ENCODE measurements around the gene KRT24. TPM values are rescaled to one million over a fixed set of nuclear protein-coding genes. Genes with fewer than 3 reads are reported as not detected.

KRT24 gene
- total RNA-seq, 6 experiments from 2014 or later, result not detected

- Mint-ChIP-seq H3K4me1 (ENCODE audit: low read depth) (no peaks in the 10 kb centered on the region; the same call in 1 of the 2 replicates), H3K36me3 (ENCODE audit: low read depth) (no peaks in the 10 kb centered on the region), H3K4me3 (no peak within 1 kb of the TSS), H3K27ac (no peak within 1 kb of the TSS), H3K9me3 (no peaks in the 10 kb centered on the region), H3K27me3 (ENCODE audit: insufficient read depth) (peaks cover 61% of the 10 kb centered on the region)
- DNase-seq, result no peak
- TF ChIP-seq CTCF (IDR thresholded peaks at IDR 0.05), result no peak
Measured at GRCh38 chr17:40664582-40665333, 38.8 kb downstream of the KRT24 start, which contains the start of gene KRT222. Gene KRT222 (minus strand): TSS chr17:40665177. CDS start chr17:40665099, 78 bp downstream.

GRCh38 chr17:40663252-40663651 lies 40.3 kb downstream of the KRT24 start:
- Mint-ChIP-seq H3K36me3 (ENCODE audit: low read depth) (no peaks in the 10 kb centered on the region), H3K9me3 (no peaks in the 10 kb centered on the region), H3K4me3 (no peak overlapping the region), H3K4me1 (ENCODE audit: low read depth) (no peaks in the 10 kb centered on the region; the same call in 1 of the 2 replicates), H3K27ac (no peak overlapping the region), H3K27me3 (ENCODE audit: insufficient read depth) (peaks cover 54% of the 10 kb centered on the region)
- no peak for DNase-seq
- TF ChIP-seq CTCF (IDR thresholded peaks at IDR 0.05), result no peak

- H3K4me1 Mint-ChIP-seq (ENCODE audit: low read depth), result no peaks in the 10 kb centered on the region; the same call in 1 of the 2 replicates
- H3K9me3 Mint-ChIP-seq, result no peaks in the 10 kb centered on the region
- DNase-seq, result no peak
- no peak overlapping the region for H3K4me3 Mint-ChIP-seq
- peaks cover 38% of the 10 kb centered on the region for H3K27me3 Mint-ChIP-seq (ENCODE audit: insufficient read depth)
- no peaks in the 10 kb centered on the region for H3K36me3 Mint-ChIP-seq (ENCODE audit: low read depth)
- TF ChIP-seq CTCF (IDR thresholded peaks at IDR 0.05), result no peak
- no peak overlapping the region for H3K27ac Mint-ChIP-seq
Measured at GRCh38 chr17:40659911-40660310, 43.6 kb downstream of the KRT24 start.

- Mint-ChIP-seq H3K4me3 (no peak overlapping the region), H3K27ac (no peak overlapping the region), H3K9me3 (no peaks in the 10 kb centered on the region), H3K36me3 (ENCODE audit: low read depth) (no peaks in the 10 kb centered on the region), H3K4me1 (ENCODE audit: low read depth) (peaks cover 2% of the 10 kb centered on the region; the same call in 1 of the 2 replicates), H3K27me3 (ENCODE audit: insufficient read depth) (peaks cover 28% of the 10 kb centered on the region)
- no peak for TF ChIP-seq CTCF (IDR thresholded peaks at IDR 0.05)
- DNase-seq, result no peak
Measured at GRCh38 chr17:40658396-40658795, 45.2 kb downstream of the KRT24 start.

- no peak for TF ChIP-seq CTCF (IDR thresholded peaks at IDR 0.05)
Measured at GRCh38 chr17:40651939-40652338, 51.6 kb downstream of the KRT24 start.

More at GRCh38 chr17:40651939-40652338, 51.6 kb downstream of the KRT24 start:
- no peak overlapping the region for H3K27ac Mint-ChIP-seq
- H3K9me3 Mint-ChIP-seq, result no peaks in the 10 kb centered on the region
- no peak overlapping the region for H3K4me3 Mint-ChIP-seq
- peaks cover 11% of the 10 kb centered on the region for H3K27me3 Mint-ChIP-seq (ENCODE audit: insufficient read depth)
- no peaks in the 10 kb centered on the region for H3K36me3 Mint-ChIP-seq (ENCODE audit: low read depth)
- H3K4me1 Mint-ChIP-seq (ENCODE audit: low read depth), result peaks cover 19% of the 10 kb centered on the region
- DNase-seq, result no peak
